Activated T-helper 1 cell treated with anti-CD3 and anti-CD28 coated beads, Interleukin-2, amount 50 U/mL, for 16 hours (primary cell): ENCODE data around the gene CLEC19A.

ENCODE experiments used
- DNase-seq, 2 donors: peaks; one replicate each; pipeline ENCODE4 v3.0.0-alpha.2; 2020; ENCODE audit warnings: low read depth in 1 of 2, low spot score in 1 of 2

CLEC19A gene

GRCh38 chr16:19285431-19285830 is at the start of gene CLEC19A:
CLEC19A (plus strand) TSS chr16:19285731; CDS start chr16:19285852, 121 bp downstream.
- no peak for DNase-seq

- DNase-seq = no peak
These were observed 49.6 kb upstream of the CLEC19A start for GRCh38 chr16:19235886-19236285.

GRCh38 chr16:19236561-19237209 is 48.8 kb upstream of the CLEC19A start:
- DNase-seq = no peak

- DNase-seq = no peak
These were observed 47.1 kb upstream of the CLEC19A start for GRCh38 chr16:19238406-19238805.

GRCh38 chr16:19239511-19240155 is 45.9 kb upstream of the CLEC19A start:
- no peak for DNase-seq

- no peak for DNase-seq
These were observed 45.0 kb upstream of the CLEC19A start for GRCh38 chr16:19240494-19240893.

GRCh38 chr16:19241512-19241911 is 44.0 kb upstream of the CLEC19A start:
- no peak for DNase-seq

GRCh38 chr16:19242186-19242585 is 43.3 kb upstream of the CLEC19A start:
- no peak for DNase-seq

GRCh38 chr16:19242987-19243575 is 42.5 kb upstream of the CLEC19A start:
- no peak for DNase-seq

GRCh38 chr16:19245326-19245925 is 40.1 kb upstream of the CLEC19A start:
- no peak for DNase-seq

GRCh38 chr16:19252904-19253303 is 32.6 kb upstream of the CLEC19A start:
- DNase-seq = no peak

GRCh38 chr16:19254611-19255010 is 30.9 kb upstream of the CLEC19A start:
- no peak for DNase-seq

- no peak for DNase-seq
These were observed 21.3 kb upstream of the CLEC19A start for GRCh38 chr16:19264123-19264673.

- no peak for DNase-seq
These were observed 20.1 kb upstream of the CLEC19A start for GRCh38 chr16:19265380-19265930.

GRCh38 chr16:19266774-19267173 is 18.8 kb upstream of the CLEC19A start:
- no peak for DNase-seq

GRCh38 chr16:19269098-19269497 is 16.4 kb upstream of the CLEC19A start:
- no peak for DNase-seq

GRCh38 chr16:19274165-19274797 is 11.2 kb upstream of the CLEC19A start:
- no peak for DNase-seq

GRCh38 chr16:19278403-19278802 is 7.1 kb upstream of the CLEC19A start:
- DNase-seq = no peak

- no peak for DNase-seq
These were observed 4.3 kb upstream of the CLEC19A start for GRCh38 chr16:19281246-19281645.

- DNase-seq = no peak
These were observed 3.4 kb upstream of the CLEC19A start for GRCh38 chr16:19282101-19282500.

GRCh38 chr16:19283637-19284036 is 1.9 kb upstream of the CLEC19A start:
- DNase-seq = no peak
